ENCODE results near the gene ZNF70.

DNA sequence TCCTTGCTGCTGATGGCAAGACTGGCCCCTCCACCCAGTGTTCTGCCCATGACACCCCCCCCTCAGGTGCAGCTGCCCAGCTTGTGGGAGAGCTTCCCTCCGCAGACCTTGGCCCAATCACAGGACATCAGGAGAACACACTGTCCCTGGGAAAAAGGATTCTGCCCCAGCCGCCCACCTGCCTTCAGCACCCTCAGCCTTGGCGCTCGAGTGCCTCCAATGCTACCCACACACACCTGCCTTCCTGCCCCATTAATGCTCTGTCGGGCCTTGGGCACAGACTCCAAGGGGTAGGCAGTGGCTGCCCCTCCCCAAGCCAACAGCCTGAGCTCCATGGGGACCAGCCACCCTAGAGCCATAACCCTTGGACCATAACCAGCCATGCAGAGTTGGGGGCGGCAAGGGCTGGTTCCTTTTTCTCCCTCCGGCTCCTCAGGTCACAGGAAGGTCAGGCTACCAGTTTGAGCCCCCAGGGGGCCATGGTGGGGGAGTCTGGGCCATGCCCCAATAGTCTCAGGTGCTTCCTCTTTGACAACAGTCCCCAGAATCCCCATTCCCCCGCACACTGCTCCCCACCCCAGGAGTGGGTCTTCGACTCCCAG is 1.3 kb upstream of the ZNF70 start:
- no peak for TF ChIP-seq CTCF (conservative IDR thresholded peaks at IDR 0.05; ENCODE audit: low read depth, low read length)
- no peak for TF ChIP-seq EZH2 (IDR thresholded peaks at IDR 0.05; ENCODE audit: borderline replicate concordance, low read depth, low read length, poor library complexity, severe bottlenecking)

All from A673 (cell line).